Forelimb muscle (tissue), 1 donor: ENCODE results near the gene NCLN. TPM values are rescaled to one million over a fixed set of nuclear protein-coding genes. Genes with fewer than 3 reads are reported as not detected.

Source experiments
- polyA plus RNA-seq: library from polyadenylated mRNA; unstranded; fragments of 120-200 nt; gene quantifications from one replicate; pipeline ENCODE4 v1.2.1, GENCODE V29; 2013; ENCODE audit not compliant: insufficient read length

Gene NCLN
- polyA plus RNA-seq, 1 donor, result 26.0 TPM

Other genes with a start within 250 kb of the NCLN start
- 4.5 TPM for gene ZNF77, start 241.0 kb upstream of the NCLN start, polyA plus RNA-seq
- gene TLE6, start 208.4 kb upstream of the NCLN start, polyA plus RNA-seq, result 0.70 TPM
- gene TLE2, start 156.7 kb upstream of the NCLN start, polyA plus RNA-seq, result 29.3 TPM
- 800 TPM for gene TLE5, start 123.4 kb upstream of the NCLN start, polyA plus RNA-seq
- 54.7 TPM for gene GNA11, start 91.6 kb upstream of the NCLN start, polyA plus RNA-seq
- 1.6 TPM for gene GNA15, start 49.9 kb upstream of the NCLN start, polyA plus RNA-seq
- gene S1PR4, start 7.2 kb upstream of the NCLN start, polyA plus RNA-seq, result 0.56 TPM
- gene CELF5, start 38.7 kb downstream of the NCLN start, polyA plus RNA-seq, result 0.15 TPM
- 35.4 TPM for gene NFIC, start 180.7 kb downstream of the NCLN start, polyA plus RNA-seq